T follicular helper cell (primary cell): ENCODE measurements around the gene IRF6.

Source experiments
- DNase-seq: peaks from one replicate; pipeline ENCODE4 v3.0.0-alpha.2; 2020; ENCODE audit warnings: low read depth

The IRF6 gene

GRCh38 chr1:209759829-209760359 lies 46.0 kb downstream of the IRF6 start:
- no peak for DNase-seq

DNA sequence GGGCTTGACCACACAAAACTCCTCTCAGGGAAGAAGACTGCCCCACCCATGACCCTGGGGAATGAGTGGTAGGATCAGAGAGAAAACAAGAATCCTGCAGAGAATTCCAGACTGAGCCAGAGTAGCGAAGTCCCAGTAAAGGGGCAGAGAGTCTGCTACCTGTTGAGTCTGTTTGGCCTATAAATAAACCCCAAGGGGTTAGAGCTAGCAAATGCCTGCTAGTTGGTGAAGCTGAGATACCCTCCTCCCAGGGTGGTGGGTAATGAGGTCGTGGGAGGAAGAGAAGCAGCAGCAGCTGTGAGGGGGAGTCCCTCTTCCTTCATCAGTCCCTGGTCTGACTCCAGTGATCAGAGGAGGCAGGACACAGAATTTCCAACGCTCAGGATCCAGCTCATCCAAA lies 47.5 kb downstream of the IRF6 start:
- no peak for DNase-seq

GRCh38 chr1:209756615-209757445 lies 49.1 kb downstream of the IRF6 start:
- peak; percentile 11 for DNase-seq

DNA sequence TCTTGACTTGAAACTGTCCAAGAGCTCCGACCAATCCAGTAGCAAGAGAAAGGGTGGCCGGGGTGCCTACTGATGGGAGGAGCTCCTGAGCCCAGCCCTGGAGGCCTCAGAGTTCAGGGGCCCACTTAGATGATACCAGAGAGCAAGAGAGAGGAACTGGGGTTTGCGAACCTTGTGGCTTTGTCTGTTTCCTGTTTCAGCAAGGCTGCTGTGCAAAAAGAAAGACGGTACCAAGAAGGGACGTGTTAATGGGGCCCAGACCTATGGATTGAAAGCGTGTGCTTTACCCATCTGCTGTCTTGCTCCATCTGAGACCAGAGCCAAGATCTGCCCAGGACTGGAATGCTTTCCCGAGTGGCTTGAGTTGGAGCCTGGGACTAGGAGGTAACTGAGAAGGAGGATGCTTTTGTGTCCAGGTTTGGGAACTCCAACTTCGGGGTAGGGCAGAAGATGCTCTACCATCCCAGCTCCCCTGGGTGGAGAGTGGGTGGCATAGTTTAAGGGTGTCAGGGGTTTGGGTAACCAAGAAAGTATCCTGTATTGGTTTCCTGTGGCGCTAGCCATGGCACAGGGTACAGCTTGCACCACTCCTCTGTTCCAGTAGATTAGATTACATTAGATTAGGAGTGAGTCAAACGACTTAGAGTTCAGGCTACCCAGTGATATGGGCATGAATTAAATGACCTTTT lies 49.9 kb downstream of the IRF6 start, which contains the start of gene TRAF3IP3:
TRAF3IP3 (plus strand) TSS at position 128 of the 689 bp plus-strand sequence. CDS start 3,987 bp downstream, outside the sequence.
- DNase-seq = peak; percentile 63

DNA sequence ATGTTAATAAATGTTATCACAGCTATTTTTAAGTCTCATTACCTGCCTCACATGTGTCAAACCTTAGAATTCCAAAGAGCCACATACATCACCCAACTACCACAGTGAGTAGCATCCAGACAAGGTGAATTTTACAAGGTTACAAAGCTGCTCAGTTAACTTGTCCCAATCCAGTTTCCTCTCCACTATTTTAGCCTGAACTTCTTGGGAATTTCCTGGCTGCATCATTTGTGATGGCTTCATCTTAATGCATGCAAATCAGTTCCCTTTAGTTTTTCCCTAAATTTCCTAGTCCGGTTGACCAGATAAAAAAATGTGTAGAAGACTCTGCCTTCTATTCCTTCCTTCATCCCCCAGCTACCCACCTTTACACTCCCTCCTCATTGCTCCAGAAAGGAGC lies 50.7 kb downstream of the IRF6 start:
- no peak for DNase-seq

- no peak for DNase-seq
These were observed 53.1 kb downstream of the IRF6 start for GRCh38 chr1:209752890-209753289.

DNA sequence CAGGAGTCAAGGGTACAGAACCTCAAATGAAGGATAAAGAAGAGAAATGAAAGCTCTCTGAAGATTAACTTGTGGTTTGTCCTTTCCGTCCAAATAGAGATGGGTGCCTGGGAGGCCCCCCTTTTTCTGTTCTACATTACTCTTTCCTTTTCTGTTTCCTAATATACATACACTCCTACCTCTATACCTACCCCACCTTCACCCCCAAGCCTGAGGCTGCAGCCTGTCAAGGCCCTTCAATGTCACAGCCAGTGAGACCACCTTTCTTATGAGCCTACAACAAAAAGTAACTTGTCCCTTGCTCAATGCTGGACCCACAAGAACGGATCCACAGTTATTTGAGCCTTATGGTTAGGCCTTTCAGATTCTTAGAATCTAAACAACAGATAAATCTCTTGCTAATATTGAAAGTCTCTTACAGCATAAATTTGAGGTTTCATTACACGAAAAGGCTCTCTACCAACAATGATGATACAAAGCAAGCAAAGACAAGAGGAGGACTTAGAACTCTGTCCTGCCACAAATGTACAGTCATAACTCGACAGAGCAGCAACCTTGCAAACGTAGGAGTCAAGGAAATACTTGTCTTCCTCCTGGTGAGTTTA lies 54.2 kb downstream of the IRF6 start:
- no peak for DNase-seq

GRCh38 chr1:209749670-209750323 lies 56.1 kb downstream of the IRF6 start:
- DNase-seq = no peak

DNA sequence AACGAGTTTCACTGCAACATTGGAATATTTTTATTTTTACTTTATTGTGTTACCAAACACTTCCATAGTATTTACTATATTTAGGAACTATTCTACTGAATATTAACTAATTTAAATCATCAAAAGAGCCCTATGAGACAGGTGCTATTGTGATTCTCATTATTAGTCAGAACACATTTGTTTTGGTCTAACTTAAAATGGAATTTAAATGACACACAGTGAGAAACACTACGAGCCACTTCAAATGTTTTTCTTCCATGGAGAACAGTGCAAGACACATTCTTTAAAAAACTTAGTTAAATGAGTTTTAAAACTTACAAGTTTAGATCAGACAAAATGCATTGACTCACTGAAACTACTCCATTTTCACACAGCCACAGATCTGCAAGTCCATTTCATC lies 56.7 kb downstream of the IRF6 start:
- DNase-seq = no peak

- no peak for DNase-seq
These were observed 57.3 kb downstream of the IRF6 start for GRCh38 chr1:209748620-209749019.

GRCh38 chr1:209747580-209748262 lies 58.2 kb downstream of the IRF6 start:
- DNase-seq = peak; percentile 56

- no peak for DNase-seq
These were observed 59.3 kb downstream of the IRF6 start for GRCh38 chr1:209746451-209747165.

- DNase-seq = no peak
These were observed 62.8 kb downstream of the IRF6 start for GRCh38 chr1:209743145-209743482.

- DNase-seq = no peak
These were observed 63.4 kb downstream of the IRF6 start for GRCh38 chr1:209742409-209743144.

DNA sequence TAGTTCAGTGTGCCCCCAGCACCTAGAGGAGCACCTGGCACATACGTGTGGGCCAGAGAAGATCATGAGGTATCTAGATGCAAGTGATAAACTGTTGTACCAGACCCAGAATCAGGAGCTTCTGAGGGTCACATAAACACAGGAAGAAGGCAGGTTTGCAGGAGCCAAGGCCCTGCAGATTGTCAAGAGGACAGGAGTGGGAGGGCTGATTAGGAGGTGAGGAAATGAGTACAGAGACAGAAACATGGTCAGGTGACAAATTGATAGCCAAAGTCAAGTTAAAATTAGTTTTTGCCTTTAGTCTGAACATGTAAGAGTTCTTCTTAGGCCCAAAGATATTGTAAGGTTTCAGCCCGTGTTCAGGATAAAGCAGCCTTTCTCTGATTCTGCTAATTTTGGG lies 64.1 kb downstream of the IRF6 start:
- no peak for DNase-seq

- DNase-seq = no peak
These were observed 64.7 kb downstream of the IRF6 start for GRCh38 chr1:209741193-209741592.

DNA sequence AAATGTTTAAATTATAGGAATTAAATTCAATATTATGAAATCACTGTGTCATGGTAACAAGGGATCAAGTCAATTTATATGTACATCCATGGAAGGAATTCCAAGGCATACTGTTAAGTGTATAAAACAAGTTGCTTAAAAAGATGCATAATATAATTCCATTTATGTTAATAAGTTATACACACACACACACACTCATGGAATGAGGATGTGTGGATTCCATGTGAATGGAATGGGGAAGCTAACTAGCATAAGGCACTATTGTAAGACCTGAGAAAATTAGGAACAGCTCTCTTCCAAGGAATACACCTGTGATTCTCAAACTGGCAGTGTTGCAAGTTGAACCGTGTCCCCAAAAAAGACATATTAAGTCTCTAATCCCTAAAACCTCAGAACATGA lies 67.7 kb downstream of the IRF6 start:
- DNase-seq = no peak

DNA sequence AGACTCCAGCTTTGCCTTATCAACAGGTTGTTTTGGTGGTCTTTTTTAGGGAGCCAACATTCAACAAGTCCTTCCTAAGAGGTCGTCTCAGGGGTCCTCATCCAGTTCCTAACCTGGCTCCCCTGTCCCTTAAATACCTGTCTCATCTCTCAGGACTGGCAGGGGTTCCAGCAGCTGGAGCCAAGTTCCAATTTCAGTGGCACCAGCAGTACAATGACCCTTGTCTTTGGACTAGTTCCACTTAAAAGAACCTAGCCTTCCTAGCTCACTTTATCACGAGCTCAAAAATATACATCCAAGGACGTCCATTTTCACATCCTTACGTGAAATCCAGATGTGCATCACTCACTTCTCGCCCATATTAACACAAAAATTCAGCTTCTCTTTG lies 68.8 kb downstream of the IRF6 start:
- no peak for DNase-seq

GRCh38 chr1:209736490-209737117 lies 69.3 kb downstream of the IRF6 start:
- DNase-seq = no peak
